Kidney (tissue), 14 donors: Measurements from ENCODE around the gene CALML6. TPM values are rescaled to one million over a fixed set of nuclear protein-coding genes. Genes with fewer than 3 reads are reported as not detected.

Experiments used
- DNase-seq, 5 donors: peaks; one replicate each; pipeline ENCODE4 v3.0.0-alpha.2; 2013 to 2020
- FAIRE-seq: peaks from 2 replicates; lab custom pipeline; 2012; peaks lifted over from hg19 to GRCh38; lab: Jason Lieb, UNC
- H3K27ac ChIP-seq, 2 donors: one replicate each; pipeline ENCODE4 v1.7.0; 2013; ENCODE audit warnings: low read depth in 2 of 2, low read length in 2 of 2, inconsistent platforms in 1 of 2
- H3K27me3 ChIP-seq: one replicate; pipeline ENCODE4 v1.7.1; 2013; ENCODE audit warnings: low read length, inconsistent platforms; ENCODE audit not compliant: control insufficient read depth, insufficient read depth
- H3K36me3 ChIP-seq, 3 donors: one replicate each; pipeline versions ENCODE4 v1.7.0 to v1.7.1; 2013; ENCODE audit warnings: low read length in 3 of 3, control low read depth in 1 of 3, inconsistent platforms in 1 of 3; ENCODE audit not compliant: insufficient read depth in 3 of 3, control insufficient read depth in 2 of 3
- H3K4me1 ChIP-seq, 3 donors: one replicate each; pipeline versions ENCODE4 v1.7.0 to v1.7.1; 2013; ENCODE audit warnings: low read length in 3 of 3, inconsistent platforms in 1 of 3, low read depth in 1 of 3; ENCODE audit not compliant: control insufficient read depth in 2 of 3, insufficient read depth in 2 of 3
- H3K4me3 ChIP-seq, 3 donors: one replicate each; pipeline versions ENCODE4 v1.7.0 to v1.8.1; 2013; ENCODE audit warnings: low read length in 3 of 3, control low read depth in 1 of 3, inconsistent platforms in 1 of 3
- H3K9ac ChIP-seq, 3 donors: one replicate each; pipeline versions ENCODE4 v1.7.0 to v1.7.1; 2013; ENCODE audit warnings: low read length in 3 of 3, control low read depth in 1 of 3, inconsistent platforms in 1 of 3
- H3K9me3 ChIP-seq, 3 donors: one replicate each; pipeline versions ENCODE4 v1.7.0 to v1.7.1; 2013; ENCODE audit warnings: low read length in 3 of 3, control low read depth in 1 of 3, inconsistent platforms in 1 of 3; ENCODE audit not compliant: control insufficient read depth in 2 of 3, insufficient read depth in 1 of 3
- CTCF ChIP-seq: IDR thresholded peaks from 3 replicates; pipeline ENCODE4 v1.5.1; 2012; ENCODE audit warnings: mild to moderate bottlenecking, moderate library complexity, borderline replicate concordance; ENCODE audit not compliant: insufficient read depth; ENCODE audit errors: extremely low read depth
- intact Hi-C: fragments of 100-400 bp; cut with DNase I; formaldehyde crosslinking; loops from one replicate; pipeline ENCODE4 v1.11.1; 2022
- polyA plus RNA-seq: library from polyadenylated mRNA; stranded (reverse); fragments of 350-450 nt; fragmentation: Illumina TruSeq; extraction: RNeasy Lipid Tissue Mini Kit (QIAGEN cat#74804); gene quantifications from one replicate; pipeline ENCODE4 v1.2.3, GENCODE V29; 2014; ENCODE audit warnings: low read depth, low replicate concordance; ENCODE audit not compliant: insufficient read depth
- total RNA-seq: library from RNA; stranded (reverse); fragmentation: NEBNext Ultra II Directional; extraction: Animal tissue kit (Norgen Biotek cat#: 25700); gene quantifications from one replicate; pipeline ENCODE4 v1.2.1, GENCODE V29; 2021
- donor health status: control.
- donor health status: control.
- donor health status: control.
- donor health status: control.
- donor health status: control.
- donor health status: DM: yes; HTN: yes; CAD: no.
- donor health status: Normal renal cell carcinoma (clear cell type).

Gene CALML6
- total and polyA plus RNA-seq, 2 donors from 2014 or later, result 0.13 to 1.2 TPM

- no peak overlapping the region for H3K4me3 ChIP-seq
- H3K27me3 ChIP-seq, result no peaks in the 10 kb centered on the region
- intact Hi-C loops, result no loop called here
- no peak overlapping the region for H3K9ac ChIP-seq
- H3K36me3 ChIP-seq, result no peaks in the 10 kb centered on the region
- no peaks in the 10 kb centered on the region for H3K9me3 ChIP-seq
- no peaks in the 10 kb centered on the region for H3K4me1 ChIP-seq
- no peak overlapping the region for H3K27ac ChIP-seq
- no peak for TF ChIP-seq CTCF
- FAIRE-seq, result no peak
- DNase-seq, result peak in 2 of 5 donors; percentile 29 to 56
Measured at GRCh38 chr1:1927751-1928150, 12.7 kb downstream of the CALML6 start.

- Histone ChIP-seq H3K4me3 (no peak overlapping the region), H3K9me3 (no peaks in the 10 kb centered on the region), H3K27ac (no peak overlapping the region), H3K4me1 (no peaks in the 10 kb centered on the region), H3K27me3 (no peaks in the 10 kb centered on the region), H3K9ac (no peak overlapping the region), H3K36me3 (no peaks in the 10 kb centered on the region)
- FAIRE-seq, result no peak
- no peak for TF ChIP-seq CTCF
- intact Hi-C loops, result no loop called here
- DNase-seq, result peak in 2 of 5 donors; percentile 30 to 62
Measured at GRCh38 chr1:1928231-1929101, 13.4 kb downstream of the CALML6 start.

- Histone ChIP-seq H3K27ac (no peak overlapping the region), H3K4me3 (no peak overlapping the region), H3K27me3 (no peaks in the 10 kb centered on the region), H3K9me3 (no peaks in the 10 kb centered on the region), H3K36me3 (no peaks in the 10 kb centered on the region), H3K4me1 (no peaks in the 10 kb centered on the region), H3K9ac (no peak overlapping the region)
- intact Hi-C loops, result no loop called here
- no peak for DNase-seq
- no peak for TF ChIP-seq CTCF
- FAIRE-seq, result no peak
Measured at GRCh38 chr1:1929102-1929638, 14.1 kb downstream of the CALML6 start.
